B cell (primary cell): ENCODE results near the gene CDH13.

Source experiments
- CTCF ChIP-seq: fragments of 200-600 bp; IDR thresholded peaks from one replicate; pipeline ENCODE4 v1.8.0; 2022; ENCODE audit warnings: antibody characterized with exemption, mild to moderate bottlenecking
- EZH2 ChIP-seq: IDR thresholded peaks from 2 replicates; pipeline ENCODE4 v1.6.1; 2012; ENCODE audit warnings: borderline replicate concordance, low read depth, mild to moderate bottlenecking, moderate library complexity, low read length; ENCODE audit not compliant: insufficient read depth, poor library complexity, severe bottlenecking

- TF ChIP-seq CTCF (no peak), EZH2 (no peak)
Observed at GRCh38 chr16:83231729-83232128, 605.0 kb downstream of the CDH13 start.
